H1 (cell line): ENCODE data around the gene OSBPL5. TPM values are rescaled to one million over a fixed set of nuclear protein-coding genes. Genes with fewer than 3 reads are reported as not detected.

Experiments
- CREB1 ChIP-seq: IDR thresholded peaks from 2 replicates; pipeline ENCODE4 v1.6.1; 2012; ENCODE audit warnings: inconsistent platforms
- NRF1 ChIP-seq: IDR thresholded peaks from 2 replicates; pipeline ENCODE4 v1.6.1; 2011; ENCODE audit warnings: mild to moderate bottlenecking, low read depth, low read length, improper control_type of control experiment
- RXRA ChIP-seq: IDR thresholded peaks from 2 replicates; pipeline ENCODE4 v1.6.1; 2011; ENCODE audit warnings: low read depth, mild to moderate bottlenecking, low read length, moderate library complexity; ENCODE audit not compliant: insufficient read depth
- SIRT6 ChIP-seq: IDR thresholded peaks from one replicate; pipeline ENCODE4 v1.7.1; 2012; ENCODE audit warnings: low read length, inconsistent platforms
- SP4 ChIP-seq: IDR thresholded peaks from 2 replicates; pipeline ENCODE4 v1.6.1; 2012; ENCODE audit warnings: low read length, inconsistent platforms
- TBP ChIP-seq: IDR thresholded peaks from 2 replicates; pipeline ENCODE4 v1.6.1; 2011; ENCODE audit warnings: low read depth, low read length, improper control_type of control experiment
- ZNF274 ChIP-seq: IDR thresholded peaks from 2 replicates; pipeline ENCODE4 v1.7.0; 2012; ENCODE audit warnings: low read length, borderline replicate concordance; ENCODE audit errors: extremely low read depth
- polyA plus RNA-seq, 7 experiments: library from polyadenylated mRNA; depleted of rRNA in 3 of 7; stranded (reverse) in 5 of 7; unstranded in 2 of 7; fragments of >200 nt in 5 of 7; fragments of 200-250 nt in 2 of 7; gene quantifications; 1 replicate in 5 of 7; 2 replicates in 1 of 7; 4 replicates in 1 of 7; pipeline versions ENCODE4 v1.2.1 to v1.2.3, GENCODE V29; 2011 to 2013; ENCODE audit warnings: missing spikeins in 2 of 7, mixed read lengths in 2 of 7
- total RNA-seq: library from RNA; stranded (reverse); fragmentation: NEBNext Ultra II Directional; extraction: Animal tissue kit (Norgen Biotek cat#: 25700); gene quantifications from 2 replicates; pipeline ENCODE4 v1.2.1, GENCODE V29; 2021

The OSBPL5 gene
- total and polyA plus RNA-seq, 2 of the 8 experiments (the other 6 are each of a cell fraction or from before 2014, with no cell fraction given), result 3.4 to 9.9 TPM

GRCh38 chr11:3095712-3096361 is 69.3 kb downstream of the OSBPL5 start (continued):
- TF ChIP-seq RXRA, result no peak
- TF ChIP-seq NRF1, result no peak
- no peak for TF ChIP-seq CREB1
- TF ChIP-seq SP4, result no peak
- no peak for TF ChIP-seq SIRT6
- no peak for TF ChIP-seq TBP
- TF ChIP-seq ZNF274, result no peak
